Eye (tissue), 1 donor: ENCODE results near the gene NRG3.
"Not testable (repeated sequence)": the region's sequence is repeated elsewhere in the genome, so short reads cannot be mapped to it uniquely, and the experiment has no call there.

Experiments used
- DNase-seq: peaks from one replicate; pipeline ENCODE4 v3.0.0-alpha.2; 2015

NRG3 gene

GRCh38 chr10:82622479-82622878, 747.5 kb downstream of the NRG3 start:
- DNase-seq: no peak

- DNase-seq: peak; percentile 86
Observed at GRCh38 chr10:82625512-82626189, 750.7 kb downstream of the NRG3 start.

- DNase-seq: peak; percentile 19
Observed at GRCh38 chr10:82628373-82628772, 753.4 kb downstream of the NRG3 start.

DNA sequence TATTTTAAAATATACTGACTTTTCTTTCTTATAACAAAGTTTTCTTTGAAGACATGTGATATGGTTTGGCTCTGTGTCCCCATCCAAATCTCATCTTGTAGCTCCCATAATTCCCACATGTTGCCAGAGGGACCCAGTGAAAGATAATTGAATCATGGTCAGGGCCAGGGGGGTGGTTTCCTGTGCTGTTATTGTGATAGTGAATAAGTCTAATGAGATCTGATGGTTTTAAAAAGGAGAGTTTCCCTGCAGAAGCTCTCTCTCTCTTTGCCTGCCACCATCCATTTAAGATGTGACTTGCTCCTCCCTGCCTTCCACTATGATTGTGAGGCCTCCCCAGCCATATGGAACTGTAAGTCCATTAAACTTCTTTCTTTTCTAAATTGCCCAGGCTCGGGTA, 768.1 kb downstream of the NRG3 start:
- DNase-seq: no peak

GRCh38 chr10:82643601-82644000, 768.6 kb downstream of the NRG3 start:
- no peak for DNase-seq

DNA sequence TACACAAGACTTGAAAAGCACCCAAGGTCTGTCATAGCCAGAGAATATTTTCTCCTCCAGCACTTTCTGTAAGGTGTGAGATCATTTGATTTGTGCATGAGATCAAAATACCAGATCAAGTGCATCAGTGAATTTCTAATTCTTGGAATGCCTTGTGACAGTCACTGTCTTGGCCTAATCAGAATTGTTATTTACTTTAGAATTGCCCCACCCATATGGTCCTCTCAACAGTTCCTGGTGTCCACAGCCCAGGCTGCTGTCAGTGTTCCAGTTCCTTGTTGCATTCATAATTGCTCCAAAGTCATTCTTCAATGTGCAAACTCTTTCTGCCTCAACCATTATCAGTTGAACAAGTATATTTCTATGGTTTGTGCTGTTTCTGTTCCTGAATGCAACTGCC, 770.2 kb downstream of the NRG3 start:
- no peak for DNase-seq

DNA sequence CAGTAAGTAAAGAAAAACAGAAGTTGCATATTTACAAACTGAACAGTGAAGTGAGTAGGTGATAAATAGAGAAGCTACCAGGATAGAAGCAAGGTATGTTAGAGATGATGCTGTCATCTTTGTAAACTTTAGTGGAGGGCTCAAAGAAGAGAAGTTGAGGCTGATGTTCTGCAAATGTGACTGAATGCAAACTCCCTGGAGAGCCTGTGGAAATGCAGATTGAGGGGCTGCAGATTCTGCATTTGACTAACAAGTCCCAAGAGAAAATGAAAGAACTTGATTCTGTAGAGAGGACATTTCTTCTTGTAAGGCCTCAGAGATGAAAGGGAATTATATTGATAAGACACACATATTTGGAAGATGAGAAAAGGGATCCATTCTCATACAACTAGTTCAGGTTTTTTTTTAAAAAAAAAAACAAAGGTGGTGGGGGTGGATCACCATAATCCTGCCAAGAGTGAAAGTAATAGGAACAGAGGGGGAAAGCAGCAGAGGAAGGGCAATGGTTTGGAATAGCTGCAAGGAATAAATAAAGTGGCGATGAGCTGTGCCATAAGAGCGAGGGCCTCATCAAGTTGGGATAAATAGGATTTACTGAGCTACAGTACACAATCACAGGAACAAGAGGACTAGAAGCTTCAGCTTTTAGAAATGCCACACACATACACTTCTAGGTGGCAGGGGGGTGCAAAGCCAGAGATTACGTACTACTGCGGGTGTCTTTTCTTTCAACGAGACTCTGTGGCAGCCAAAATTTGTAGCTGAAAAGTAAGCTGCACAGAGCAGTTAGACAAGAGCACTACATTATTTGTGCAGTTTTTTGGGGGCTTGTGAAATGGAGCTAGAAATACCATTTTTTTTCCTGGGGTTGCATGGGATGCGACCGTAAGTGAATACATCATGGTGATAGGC, 778.5 kb downstream of the NRG3 start:
- no peak for DNase-seq

DNA sequence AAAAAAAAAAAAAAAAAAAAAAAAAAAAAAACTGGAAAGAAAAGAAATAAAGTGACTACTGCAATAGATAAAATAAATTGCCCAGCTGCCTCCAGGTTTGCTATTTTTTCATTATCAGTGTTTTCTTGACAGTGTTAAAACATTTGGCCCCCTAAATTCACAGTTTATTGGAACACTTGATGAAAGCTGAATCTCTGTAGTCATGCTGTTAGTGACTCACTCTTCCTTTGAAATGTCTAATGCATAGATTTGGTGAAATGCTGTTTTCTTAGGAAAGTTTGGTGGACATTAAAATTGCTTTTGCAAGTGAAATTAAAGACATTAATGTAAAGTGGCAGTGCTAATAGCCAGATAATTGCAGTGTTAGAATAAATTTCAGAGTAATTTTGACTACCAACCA, 785.2 kb downstream of the NRG3 start:
- peak; percentile 8 for DNase-seq

- no peak for DNase-seq
Observed at GRCh38 chr10:82660986-82661385, 786.0 kb downstream of the NRG3 start.

DNA sequence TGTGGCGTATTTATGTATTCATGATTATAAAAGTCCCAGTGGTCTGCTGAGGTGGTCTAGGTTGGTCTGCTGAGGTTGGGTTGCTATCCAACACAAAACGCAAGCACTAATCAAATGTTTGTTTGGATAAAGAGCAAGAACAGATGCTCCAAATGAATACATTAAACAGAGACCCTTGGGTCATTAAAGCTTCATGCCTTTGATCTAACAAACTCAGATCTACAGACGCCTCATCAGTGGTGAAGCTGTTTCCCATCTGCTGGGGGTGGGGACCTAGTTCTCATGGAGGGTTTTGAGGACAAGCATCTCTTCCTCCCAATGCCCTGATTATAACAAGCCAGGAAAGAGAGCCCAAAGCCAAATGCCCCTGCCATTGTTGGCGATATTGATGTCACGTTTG, 786.7 kb downstream of the NRG3 start:
- peak; percentile 68 for DNase-seq

GRCh38 chr10:82668221-82668895, 793.4 kb downstream of the NRG3 start:
- peak; percentile 41 for DNase-seq

GRCh38 chr10:82674036-82674435, 799.0 kb downstream of the NRG3 start:
- DNase-seq: no peak

- DNase-seq: not testable (repeated sequence)
Observed at GRCh38 chr10:82677932-82678331, 802.9 kb downstream of the NRG3 start.

DNA sequence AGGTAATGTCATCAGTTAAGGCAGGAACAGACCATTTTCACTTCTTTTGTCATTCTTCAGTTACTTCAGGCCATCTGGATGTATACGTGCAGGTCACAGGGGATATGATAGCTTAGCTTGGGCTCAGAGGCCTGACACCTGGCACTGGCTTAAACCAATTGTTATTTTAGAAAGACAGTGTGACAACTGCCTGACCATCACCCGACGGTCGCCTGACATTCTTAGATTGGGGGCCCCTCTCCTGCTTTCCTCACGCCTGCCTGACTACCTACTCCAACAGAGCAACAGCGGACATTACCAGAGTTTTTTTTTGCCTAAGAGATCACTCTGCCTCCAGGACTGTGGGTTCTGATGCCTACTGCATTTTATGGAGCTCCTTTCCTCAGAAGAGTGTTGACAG, 803.5 kb downstream of the NRG3 start:
- not testable (repeated sequence) for DNase-seq

DNA sequence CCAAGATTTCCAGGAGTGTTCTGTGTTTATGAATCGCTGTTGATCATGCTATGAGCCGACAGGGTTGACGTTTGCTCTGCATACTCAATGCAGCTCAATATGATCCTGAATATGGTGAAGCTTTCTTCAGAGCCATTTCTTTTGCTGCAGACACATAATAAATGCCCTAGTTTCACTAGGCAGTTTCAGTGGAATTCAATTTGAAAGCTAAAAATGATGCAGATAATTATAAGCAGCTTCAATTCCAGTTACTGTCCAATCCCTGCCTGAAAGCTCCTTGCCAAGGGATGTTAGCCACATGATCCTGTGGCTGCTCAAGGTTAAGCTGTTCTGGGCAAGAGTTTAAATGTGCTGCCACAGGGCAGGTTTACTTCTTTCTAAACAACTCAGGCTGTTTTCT, 805.6 kb downstream of the NRG3 start:
- no peak for DNase-seq

- DNase-seq: no peak
Observed at GRCh38 chr10:82683945-82684344, 809.0 kb downstream of the NRG3 start.

DNA sequence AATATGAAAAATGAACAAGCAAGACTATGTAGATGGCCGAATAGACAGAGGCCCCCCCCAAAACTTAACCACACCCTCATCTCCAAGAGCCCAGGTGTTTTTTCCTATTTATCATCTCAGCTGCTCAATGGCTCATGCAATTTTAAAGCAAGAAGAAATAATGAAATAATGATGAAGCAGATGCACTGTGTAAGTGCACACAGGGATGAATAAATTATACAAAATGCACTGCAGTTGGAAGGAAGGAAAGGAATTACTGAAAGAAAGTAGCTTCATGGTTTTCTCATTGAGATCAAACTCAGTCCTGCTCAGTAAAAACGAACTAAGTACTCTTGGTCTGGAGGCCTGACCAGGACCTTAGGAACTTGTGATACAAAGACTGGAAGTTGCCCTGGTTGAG, 810.1 kb downstream of the NRG3 start:
- DNase-seq: no peak

DNA sequence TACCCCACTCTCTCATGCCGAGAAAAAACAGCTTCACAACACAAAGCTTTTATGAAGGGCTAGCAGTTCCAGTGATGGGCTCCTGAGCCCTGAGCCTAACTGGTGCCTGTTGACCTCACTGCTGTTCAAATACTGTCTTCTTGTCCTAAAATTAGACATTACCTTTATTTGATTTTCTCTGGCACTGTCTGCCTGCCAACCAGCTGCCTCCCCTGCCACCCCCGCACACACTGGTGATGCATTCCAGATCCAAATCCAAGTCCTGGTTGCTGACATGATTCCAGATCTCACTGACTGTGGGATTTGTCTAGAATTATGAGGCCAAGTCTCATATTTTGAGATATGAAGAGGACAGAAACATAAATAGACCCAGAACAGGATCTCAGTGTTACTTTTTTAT, 816.2 kb downstream of the NRG3 start:
- no peak for DNase-seq

DNA sequence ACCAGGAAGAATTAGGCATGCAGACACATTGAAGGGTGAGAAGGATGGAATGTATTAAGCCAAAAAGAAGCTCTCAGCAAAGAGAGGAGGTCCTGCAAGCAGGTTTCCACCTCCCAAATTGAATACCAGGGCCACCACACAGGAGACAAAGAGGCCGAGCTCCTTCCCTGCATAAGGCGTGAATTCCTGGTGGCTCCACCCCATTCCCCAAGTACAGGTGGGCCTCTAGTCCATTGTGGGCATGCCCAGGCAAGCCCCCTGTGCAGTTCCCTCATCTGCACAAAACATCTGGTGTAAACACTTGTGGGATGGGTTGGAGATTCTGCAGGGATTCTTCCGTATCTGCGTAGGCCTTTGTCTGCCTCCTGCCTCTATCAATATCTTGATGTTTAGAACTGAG, 817.5 kb downstream of the NRG3 start:
- DNase-seq: no peak

- no peak for DNase-seq
Observed at GRCh38 chr10:82721831-82722230, 846.8 kb downstream of the NRG3 start.

GRCh38 chr10:82722273-82722672, 847.3 kb downstream of the NRG3 start:
- no peak for DNase-seq

DNA sequence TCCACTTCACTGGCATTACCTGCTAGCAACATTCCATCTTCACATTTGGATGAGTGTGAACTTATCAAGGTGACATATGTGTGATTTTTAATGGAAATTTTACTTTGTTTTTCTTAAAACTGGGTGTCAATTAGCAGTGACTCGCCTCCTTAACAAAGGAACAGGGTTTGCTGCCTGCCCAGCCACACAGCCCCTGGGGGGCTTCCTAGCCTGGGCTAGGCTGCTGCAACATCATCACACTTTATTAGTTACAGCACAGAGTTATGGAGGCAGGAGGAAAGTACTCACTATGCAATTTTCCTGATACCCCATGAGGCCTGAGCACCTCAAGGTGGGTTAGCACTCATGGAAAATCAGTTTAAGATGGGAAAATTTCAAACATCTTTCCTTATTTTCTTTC, 861.3 kb downstream of the NRG3 start:
- no peak for DNase-seq

DNA sequence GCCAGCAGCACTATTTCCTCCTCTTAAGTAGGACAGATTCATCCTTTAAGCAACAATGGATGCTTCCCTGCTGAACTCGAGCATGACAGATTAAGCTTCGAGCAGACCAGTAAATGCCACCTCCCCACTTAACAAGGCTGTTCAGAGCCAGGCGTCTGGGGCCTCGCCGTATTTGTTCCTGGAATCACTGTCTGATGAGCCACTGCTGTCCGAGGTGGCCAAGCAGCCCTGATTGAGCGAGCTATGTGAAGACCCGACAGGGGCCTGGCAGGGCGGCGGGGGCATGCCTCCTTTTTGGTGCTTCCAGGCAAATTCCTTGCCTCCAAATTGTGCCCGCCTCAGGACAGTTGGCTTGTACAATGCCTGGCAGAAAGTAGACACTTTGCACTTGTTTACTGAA, 862.6 kb downstream of the NRG3 start:
- DNase-seq: peak; percentile 59

DNA sequence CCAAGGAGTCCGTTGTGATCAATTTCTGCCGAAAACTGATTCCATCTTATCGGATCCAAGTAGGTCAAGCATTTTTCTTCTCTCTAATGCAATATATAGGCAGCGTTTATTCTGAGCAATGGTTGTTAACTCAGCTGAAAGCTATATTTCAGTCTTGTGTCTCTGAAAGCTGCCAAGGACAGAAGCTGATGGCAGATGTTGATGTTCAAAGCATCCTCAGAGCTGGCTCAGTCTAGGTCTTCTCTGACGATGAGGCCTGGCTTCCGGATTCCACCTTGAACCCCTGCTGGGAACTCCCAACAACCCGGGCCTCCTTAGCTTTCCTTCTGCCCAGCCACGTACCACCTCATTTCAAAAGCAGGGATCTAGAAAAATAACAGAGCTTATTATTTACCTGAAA, 863.6 kb downstream of the NRG3 start:
- no peak for DNase-seq
